ENCODE data around the gene ZNF14. TPM values are rescaled to one million over a fixed set of nuclear protein-coding genes. Genes with fewer than 3 reads are reported as not detected.

The ZNF14 gene
- total and polyA plus RNA-seq, 2 of the 13 experiments (the other 11 are each of a cell fraction or from before 2014, with no cell fraction given): 1.9 to 6.2 TPM

GRCh38 chr19:19776206-19777008 is 43.5 kb upstream of the ZNF14 start (continued):
- TF ChIP-seq HNF4G (IDR thresholded peaks at IDR 0.05; ENCODE audit: borderline replicate concordance, low read depth, low read length): no peak; the same call in 1 of the 2 replicates
- TF ChIP-seq HNF4G (CRISPR knock-in tag; IDR thresholded peaks at IDR 0.05; ENCODE audit: borderline replicate concordance, low read depth): no peak
- peak; percentile 83 for TF ChIP-seq KMT2B (CRISPR knock-in tag; IDR thresholded peaks at IDR 0.05)
- no peak for TF ChIP-seq RFXANK (CRISPR knock-in tag; IDR thresholded peaks at IDR 0.05)
- TF ChIP-seq ZNF562 (CRISPR knock-in tag; IDR thresholded peaks at IDR 0.05; ENCODE audit: borderline replicate concordance): no peak
- no peak; the same call in none of the 2 replicates for TF ChIP-seq MEF2D (CRISPR knock-in tag; IDR thresholded peaks at IDR 0.05)
- TF ChIP-seq HDAC1 (CRISPR knock-in tag; IDR thresholded peaks at IDR 0.05): peak; percentile 86
- no peak for TF ChIP-seq ATAD3A (CRISPR knock-in tag; IDR thresholded peaks at IDR 0.05)
- peak; percentile 72; the same call in 1 of the 2 replicates for TF ChIP-seq ZNF292 (CRISPR knock-in tag; IDR thresholded peaks at IDR 0.05; ENCODE audit: borderline replicate concordance, low read depth)
- TF ChIP-seq JDP2 (CRISPR knock-in tag; IDR thresholded peaks at IDR 0.05; ENCODE audit: borderline replicate concordance): no peak
- TF ChIP-seq MLX (CRISPR knock-in tag; IDR thresholded peaks at IDR 0.05): no peak
- TF ChIP-seq ZBTB33 (CRISPR knock-in tag; IDR thresholded peaks at IDR 0.05): 0 out of 2 replicates have a peak, but pooled peaks have one; percentile 27
- TF ChIP-seq ZBTB4 (CRISPR knock-in tag; IDR thresholded peaks at IDR 0.05; ENCODE audit: borderline replicate concordance): 0 out of 2 replicates have a peak, but pooled peaks have one; percentile 58
- TF ChIP-seq ZFP82 (CRISPR knock-in tag; IDR thresholded peaks at IDR 0.05; ENCODE audit: borderline replicate concordance): no peak
- TF ChIP-seq ZNF101 (CRISPR knock-in tag; IDR thresholded peaks at IDR 0.05; ENCODE audit: borderline replicate concordance, low read depth): no peak
- no peak for TF ChIP-seq CBX2 (IDR thresholded peaks at IDR 0.05; ENCODE audit: low read depth, low read length)
- no peak for TF ChIP-seq CBX2 (CRISPR knock-in tag; IDR thresholded peaks at IDR 0.05; ENCODE audit: low read depth)
- 0 out of 2 replicates have a peak, but pooled peaks have one; percentile 56 for TF ChIP-seq ZHX1 (CRISPR knock-in tag; IDR thresholded peaks at IDR 0.05; ENCODE audit: low read depth)
- peak; percentile 86 for TF ChIP-seq HOXA3 (CRISPR knock-in tag; IDR thresholded peaks at IDR 0.05)
